H9 (cell line): Measurements from ENCODE around the gene SCFD2. TPM values are rescaled to one million over a fixed set of nuclear protein-coding genes. Genes with fewer than 3 reads are reported as not detected.

Source experiments
- DNase-seq: peaks from one replicate; pipeline ENCODE4 v3.0.0-alpha.2; 2017
- H2AFZ ChIP-seq: one replicate; pipeline ENCODE4 v1.6.1; 2013; ENCODE audit warnings: mild to moderate bottlenecking, low read length, control low read depth, moderate library complexity
- H2AK5ac ChIP-seq: 2 replicates; pipeline ENCODE4 v1.6.1; 2013; ENCODE audit warnings: low read length, control low read depth, mixed read lengths; ENCODE audit not compliant: insufficient read length
- H2BK120ac ChIP-seq: one replicate; pipeline ENCODE4 v1.6.1; 2013; ENCODE audit warnings: low read depth, mild to moderate bottlenecking, low read length, control low read depth, inconsistent platforms; ENCODE audit not compliant: poor library complexity, severe bottlenecking
- H2BK12ac ChIP-seq: 2 replicates; pipeline ENCODE4 v1.6.1; 2013; ENCODE audit warnings: low read length, control low read depth, mixed read lengths, low read depth; ENCODE audit not compliant: insufficient read length
- H2BK15ac ChIP-seq: 2 replicates; pipeline ENCODE4 v1.6.1; 2013; ENCODE audit warnings: low read depth, low read length, control low read depth
- H2BK20ac ChIP-seq: one replicate; pipeline ENCODE4 v1.6.1; 2013; ENCODE audit warnings: low read depth, mild to moderate bottlenecking, low read length, control low read depth, inconsistent platforms; ENCODE audit not compliant: poor library complexity, severe bottlenecking
- H2BK5ac ChIP-seq: 2 replicates; pipeline ENCODE4 v1.6.1; 2013; ENCODE audit warnings: low read length, control low read depth, mixed read lengths; ENCODE audit not compliant: insufficient read length
- H3K14ac ChIP-seq: 2 replicates; pipeline ENCODE4 v1.6.1; 2013; ENCODE audit warnings: low read length, control low read depth; ENCODE audit not compliant: insufficient read depth
- H3K18ac ChIP-seq: 2 replicates; pipeline ENCODE4 v1.6.1; 2013; ENCODE audit warnings: low read depth, mild to moderate bottlenecking, mixed read lengths, low read length, control low read depth; ENCODE audit not compliant: insufficient read length
- H3K23ac ChIP-seq: 2 replicates; pipeline ENCODE4 v1.6.1; 2013; ENCODE audit warnings: low read length, control low read depth, mixed read lengths, low read depth; ENCODE audit not compliant: insufficient read length
- H3K23me2 ChIP-seq: 2 replicates; pipeline ENCODE4 v1.6.1; 2013; ENCODE audit warnings: low read depth, mild to moderate bottlenecking, mixed read lengths, low read length, control low read depth; ENCODE audit not compliant: insufficient read length, poor library complexity, severe bottlenecking
- H3K27ac ChIP-seq: 2 replicates; pipeline ENCODE4 v1.5.1; 2013; ENCODE audit warnings: low read length, control low read depth, mixed read lengths, low read depth; ENCODE audit not compliant: insufficient read length
- H3K27me3 ChIP-seq: 2 replicates; pipeline ENCODE4 v1.6.1; 2013; ENCODE audit warnings: low read length, control low read depth, inconsistent platforms; ENCODE audit not compliant: insufficient read depth
- H3K4ac ChIP-seq: 2 replicates; pipeline ENCODE4 v1.6.1; 2013; ENCODE audit warnings: low read depth, mild to moderate bottlenecking, control low read depth, inconsistent platforms, low read length, moderate library complexity
- H3K4me1 ChIP-seq: 2 replicates; pipeline ENCODE4 v1.6.1; 2013; ENCODE audit warnings: low read length, control low read depth, inconsistent platforms; ENCODE audit not compliant: insufficient read depth
- H3K4me2 ChIP-seq: 2 replicates; pipeline ENCODE4 v1.6.1; 2013; ENCODE audit warnings: low read length, control low read depth, mixed read lengths; ENCODE audit not compliant: insufficient read length, insufficient read depth
- H3K56ac ChIP-seq: 2 replicates; pipeline ENCODE4 v1.6.1; 2013; ENCODE audit warnings: low read depth, mild to moderate bottlenecking, mixed read lengths, low read length, control low read depth; ENCODE audit not compliant: insufficient read length
- H3K79me1 ChIP-seq: 2 replicates; pipeline ENCODE4 v1.6.1; 2013; ENCODE audit warnings: low read depth, mild to moderate bottlenecking, moderate library complexity, low read length, control low read depth, inconsistent platforms; ENCODE audit not compliant: insufficient read depth, poor library complexity, severe bottlenecking
- H3K79me2 ChIP-seq: 2 replicates; pipeline ENCODE4 v1.6.1; 2013; ENCODE audit warnings: low read length, control low read depth, inconsistent platforms; ENCODE audit not compliant: insufficient read depth
- H3K9ac ChIP-seq: 2 replicates; pipeline ENCODE4 v1.6.1; 2013; ENCODE audit warnings: low read length, control low read depth, mixed read lengths; ENCODE audit not compliant: insufficient read length; ENCODE audit errors: extremely low read depth
- H3K9me3 ChIP-seq: one replicate; pipeline ENCODE4 v1.6.1; 2013; ENCODE audit warnings: low read depth, low read length, inconsistent platforms; ENCODE audit not compliant: control insufficient read depth
- H3T11ph ChIP-seq: one replicate; pipeline ENCODE4 v1.6.1; 2013; ENCODE audit warnings: mild to moderate bottlenecking, low read length, control low read depth, inconsistent platforms
- H4K20me1 ChIP-seq: one replicate; pipeline ENCODE4 v1.6.1; 2013; ENCODE audit not compliant: control insufficient read depth, insufficient read length, insufficient read depth
- H4K5ac ChIP-seq: 2 replicates; pipeline ENCODE4 v1.6.1; 2013; ENCODE audit warnings: low read depth, mild to moderate bottlenecking, mixed read lengths, low read length, control low read depth; ENCODE audit not compliant: insufficient read length
- H4K8ac ChIP-seq: replicated peaks from 2 replicates; pipeline ENCODE4 v1.6.1; 2013; ENCODE audit warnings: low read length, control low read depth, mixed read lengths, low read depth; ENCODE audit not compliant: insufficient read length
- H4K91ac ChIP-seq: 2 replicates; pipeline ENCODE4 v1.6.1; 2013; ENCODE audit warnings: low read depth, mild to moderate bottlenecking, moderate library complexity, mixed read lengths, low read length, control low read depth; ENCODE audit not compliant: insufficient read length
- H3K27ac Mint-ChIP-seq, 3 experiments: 2 replicates in 2 of 3; 3 replicates in 1 of 3; pipeline ENCODE4 v1.8.0; 2020 to 2021; ENCODE audit warnings: mixed read lengths in 3 of 3, mild to moderate bottlenecking in 1 of 3, moderate library complexity in 1 of 3
- H3K27me3 Mint-ChIP-seq: 2 replicates; pipeline ENCODE4 v1.8.0; 2021; ENCODE audit warnings: low read depth, mild to moderate bottlenecking, moderate library complexity, mixed read lengths
- H3K36me3 Mint-ChIP-seq, 3 experiments: 2 replicates in 2 of 3; 3 replicates in 1 of 3; pipeline ENCODE4 v1.8.0; 2020 to 2021; ENCODE audit warnings: low read depth in 3 of 3, mixed read lengths in 3 of 3; ENCODE audit not compliant: insufficient read depth in 1 of 3
- H3K4me1 Mint-ChIP-seq, 2 experiments: 2 replicates each; pipeline ENCODE4 v1.8.0; 2020; ENCODE audit warnings: mixed read lengths in 2 of 2
- H3K4me3 Mint-ChIP-seq, 2 experiments: 2 replicates in 1 of 2; 3 replicates in 1 of 2; pipeline ENCODE4 v1.8.0; 2020 to 2021; ENCODE audit warnings: mild to moderate bottlenecking in 2 of 2, mixed read lengths in 2 of 2, moderate library complexity in 1 of 2
- H3K9me3 Mint-ChIP-seq, 2 experiments: 2 replicates in 1 of 2; 3 replicates in 1 of 2; pipeline ENCODE4 v1.8.0; 2020; ENCODE audit warnings: mild to moderate bottlenecking in 2 of 2, mixed read lengths in 2 of 2, moderate library complexity in 1 of 2
- CTCF ChIP-seq: fragments of 200-600 bp; sonication (generic); conservative IDR thresholded peaks from 3 replicates; pipeline ENCODE4 v1.8.0; 2021; ENCODE audit warnings: antibody characterized with exemption, mild to moderate bottlenecking
- WGBS: extraction: QIAGEN DNeasy Blood & Tissue Kit; methylation state at CpG from one replicate; pipeline ENCODE4 v1.1.7; 2013; ENCODE audit warnings: missing lambda C conversion rate, low lambda C conversion rate, mixed read lengths; ENCODE audit not compliant: insufficient read length; ENCODE audit errors: extremely low coverage; 5-methylcytosine and 5-hydroxymethylcytosine counted together
- total RNA-seq: library from RNA; stranded (reverse); gene quantifications from 2 replicates; pipeline ENCODE4 v1.2.1, GENCODE V29; 2021

SCFD2 gene
- total RNA-seq, 1 experiment from 2014 or later = 10.1 TPM

GRCh38 chr4:52917817-52918216, 448.0 kb downstream of the SCFD2 start:
- no peak overlapping the region for H3K18ac ChIP-seq
- H4K5ac ChIP-seq = no peak overlapping the region
- Mint-ChIP-seq H3K9me3 (no peaks in the 10 kb centered on the region), H3K27me3 (no peaks in the 10 kb centered on the region), H3K27ac (peak overlapping the region in 1 of 3 experiments; percentile 87; a peak in 1 of 7 replicates), H3K4me1 (peaks cover 17 to 19% of the 10 kb centered on the region in 2 experiments), H3K4me3 (no peak overlapping the region), H3K36me3 (no peaks in the 10 kb centered on the region; a peak in 1 of 7 replicates)
- H4K20me1 ChIP-seq = no peaks in the 10 kb centered on the region
- no peaks in the 10 kb centered on the region for H3K79me2 ChIP-seq
- H3K4me2 ChIP-seq = no peak overlapping the region
- H3K27me3 ChIP-seq = no peaks in the 10 kb centered on the region
- no peak overlapping the region for H2BK15ac ChIP-seq
- no peak overlapping the region for H3K14ac ChIP-seq
- H3K23ac ChIP-seq = no peak overlapping the region
- no peak overlapping the region for H3K4ac ChIP-seq
- H3K23me2 ChIP-seq = no peaks in the 10 kb centered on the region
- no peaks in the 10 kb centered on the region for H3K9me3 ChIP-seq
- no peak overlapping the region for H3K9ac ChIP-seq
- H3K4me1 ChIP-seq = no peaks in the 10 kb centered on the region; the same call in 1 of the 2 replicates
- H2BK20ac ChIP-seq = no peak overlapping the region
- no peaks in the 10 kb centered on the region for H3K79me1 ChIP-seq
- no peak overlapping the region for H2BK5ac ChIP-seq
- TF ChIP-seq CTCF = no peak
- no peak overlapping the region for H3K56ac ChIP-seq
- H3T11ph ChIP-seq = no peak overlapping the region
- DNase-seq = no peak
- no peak overlapping the region for H2AFZ ChIP-seq
- WGBS = no CpG with 5 or more reads among the region's 5 CpGs
- no peak overlapping the region for H4K91ac ChIP-seq
- H2AK5ac ChIP-seq = no peak overlapping the region
- no peak overlapping the region for H4K8ac ChIP-seq
- no peak overlapping the region for H3K27ac ChIP-seq
- H2BK12ac ChIP-seq = no peak overlapping the region
- no peak overlapping the region for H2BK120ac ChIP-seq
